ENCODE data around the gene SGMS1.
"Not testable (repeated sequence)": the region's sequence is repeated elsewhere in the genome, so short reads cannot be mapped to it uniquely, and the experiment has no call there.

Gene SGMS1

GRCh38 chr10:50369931-50370330 lies 253.8 kb downstream of the SGMS1 start:
- DNase-seq (ENCODE audit: low read depth) = no peak

DNA sequence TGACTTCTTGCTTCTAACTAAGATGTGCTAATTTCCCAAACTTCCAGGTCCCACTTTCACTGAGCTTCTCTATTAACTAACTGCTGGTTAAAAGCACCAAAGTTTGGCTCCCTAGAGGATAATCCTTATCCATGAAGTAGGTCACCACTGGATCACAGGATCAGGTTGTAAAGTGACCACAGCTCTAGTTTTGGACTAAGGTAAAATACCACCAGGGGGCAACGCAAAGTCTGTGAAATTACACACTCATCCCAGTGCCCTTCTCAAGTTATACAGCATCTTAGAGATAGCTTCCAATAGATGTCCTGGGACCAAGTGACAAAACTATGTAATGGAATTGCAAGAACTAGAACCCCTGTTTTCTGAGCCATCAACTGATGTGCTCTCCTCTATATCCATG lies 256.0 kb downstream of the SGMS1 start:
- DNase-seq (ENCODE audit: low read depth) = no peak

- not testable (repeated sequence) for DNase-seq (ENCODE audit: low read depth)
These were observed 257.3 kb downstream of the SGMS1 start for GRCh38 chr10:50366421-50366820.

DNA sequence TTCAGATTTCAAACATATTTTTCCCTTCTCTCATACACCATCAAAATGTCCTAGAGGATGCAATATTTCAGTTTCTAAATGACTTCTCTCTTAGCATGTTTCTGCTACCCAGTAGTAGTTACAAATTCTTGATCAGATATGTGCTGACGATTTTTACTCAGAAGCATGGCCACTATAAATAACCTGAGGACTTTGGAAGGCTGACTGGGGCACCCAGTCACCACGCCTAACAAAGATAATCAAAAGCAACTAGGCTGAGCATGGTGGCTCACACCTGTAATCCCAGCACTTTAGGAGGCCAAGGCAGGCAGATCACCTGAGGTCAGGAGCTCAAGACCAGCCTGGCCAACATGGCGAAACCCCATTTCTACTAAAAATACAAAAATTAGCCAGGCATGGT lies 259.0 kb downstream of the SGMS1 start:
- not testable (repeated sequence) for DNase-seq (ENCODE audit: low read depth)

- DNase-seq (ENCODE audit: low read depth) = no peak
These were observed 261.1 kb downstream of the SGMS1 start for GRCh38 chr10:50362547-50363125.

GRCh38 chr10:50361946-50362345 lies 261.8 kb downstream of the SGMS1 start:
- DNase-seq (ENCODE audit: low read depth) = no peak

DNA sequence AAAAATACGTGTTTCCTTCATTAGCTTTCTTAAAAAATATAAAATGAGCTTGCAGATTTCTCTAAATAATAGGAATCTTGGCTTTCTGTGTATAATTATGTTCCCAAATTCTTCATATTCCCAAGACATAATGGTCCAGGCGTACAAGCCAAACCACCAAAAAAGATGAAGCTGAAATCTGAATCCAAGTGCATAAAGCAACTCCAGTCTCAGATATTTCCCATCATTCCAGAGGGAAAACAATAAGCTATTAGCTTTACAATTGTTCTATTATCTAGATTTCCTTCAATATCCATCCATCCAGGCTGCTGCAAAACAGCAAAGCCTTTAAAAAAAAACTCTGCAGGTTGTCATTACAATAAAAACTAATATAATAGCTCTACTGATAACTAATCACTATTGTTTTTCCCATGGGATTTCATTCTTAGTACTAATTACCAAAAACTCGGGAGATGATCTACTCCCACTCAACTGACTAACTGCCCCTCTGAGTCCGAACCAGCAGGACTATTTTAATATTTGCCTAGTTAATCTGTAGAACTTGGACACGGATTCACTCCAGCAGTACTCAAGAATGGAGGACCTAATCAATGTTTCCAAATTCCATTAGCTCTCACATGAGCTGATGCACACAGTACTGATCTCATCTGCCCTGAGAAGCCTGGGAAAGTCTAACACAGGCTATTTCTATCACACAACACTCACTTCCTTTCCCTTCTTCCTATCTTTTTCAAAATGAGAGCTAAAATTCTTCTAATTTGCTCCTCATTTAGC lies 263.5 kb downstream of the SGMS1 start:
- DNase-seq (ENCODE audit: low read depth) = no peak

DNA sequence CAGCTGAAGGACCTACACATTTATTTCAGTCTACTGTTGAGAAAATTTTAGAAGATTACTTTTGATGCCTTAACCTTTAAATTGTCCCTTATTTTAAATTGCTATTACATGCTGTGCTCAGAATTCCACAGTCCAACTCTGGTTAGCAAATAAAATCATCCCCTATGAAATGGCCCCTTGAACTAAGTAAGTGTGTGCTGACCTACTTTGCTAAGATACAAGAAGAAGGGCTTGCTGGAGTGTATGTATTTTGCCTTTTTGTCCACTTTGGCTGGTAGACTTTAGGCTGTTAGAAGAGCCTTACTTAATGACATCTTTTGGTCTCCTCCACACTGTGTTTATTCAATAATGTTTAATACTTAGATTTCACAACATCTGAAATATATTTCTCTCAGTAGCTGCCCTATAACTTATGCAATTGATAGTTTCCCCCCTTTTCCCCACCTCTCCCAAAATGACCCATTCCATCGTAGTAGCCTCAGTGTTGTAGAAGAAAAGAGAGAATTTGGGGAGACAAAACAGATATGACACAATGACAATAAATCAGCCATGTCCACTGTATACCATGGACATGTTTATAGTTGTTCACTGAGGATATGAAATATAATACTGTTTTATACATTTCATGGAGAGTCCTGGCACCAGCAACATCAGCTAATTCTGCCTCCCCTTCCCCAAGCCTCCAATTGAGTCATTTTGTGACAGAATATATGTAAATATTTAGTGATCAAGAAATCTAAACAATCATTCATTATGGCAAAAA lies 264.6 kb downstream of the SGMS1 start:
- DNase-seq (ENCODE audit: low read depth) = no peak

DNA sequence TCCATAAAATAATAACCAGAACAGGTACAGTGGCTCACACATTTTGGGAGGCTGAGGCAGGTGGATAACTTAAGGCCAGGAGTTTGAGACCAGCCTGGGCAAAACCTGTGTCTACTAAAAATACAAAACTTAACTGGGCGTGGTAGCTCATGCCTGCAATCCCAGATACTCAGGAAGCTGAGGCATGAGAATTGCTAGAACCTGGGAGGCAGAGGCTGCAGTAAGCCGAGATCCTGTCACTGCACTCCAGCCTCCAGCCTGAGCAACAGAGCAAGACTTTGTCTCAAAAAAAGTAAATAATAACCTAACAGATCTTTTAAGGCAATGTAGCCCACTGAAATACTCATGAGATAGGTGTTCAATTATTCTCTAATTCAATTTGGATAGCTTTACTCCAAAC lies 265.3 kb downstream of the SGMS1 start:
- DNase-seq (ENCODE audit: low read depth) = no peak

DNA sequence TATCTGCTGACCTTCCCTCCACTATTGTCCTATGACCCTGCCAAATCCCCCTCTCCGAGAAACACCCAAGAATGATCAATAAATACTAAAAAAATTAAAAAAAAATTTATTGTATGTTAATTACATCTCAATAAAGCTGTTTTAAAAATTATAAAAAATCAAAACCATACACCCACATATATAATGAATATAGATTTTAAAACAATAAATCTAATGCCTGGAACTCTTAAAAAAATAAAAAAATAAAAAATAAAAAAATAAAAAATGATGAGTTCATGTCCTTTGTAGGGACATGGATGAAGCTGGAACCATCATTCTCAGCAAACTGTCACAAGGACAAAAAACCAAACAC lies 267.3 kb downstream of the SGMS1 start:
- not testable (repeated sequence) for DNase-seq (ENCODE audit: low read depth)

DNA sequence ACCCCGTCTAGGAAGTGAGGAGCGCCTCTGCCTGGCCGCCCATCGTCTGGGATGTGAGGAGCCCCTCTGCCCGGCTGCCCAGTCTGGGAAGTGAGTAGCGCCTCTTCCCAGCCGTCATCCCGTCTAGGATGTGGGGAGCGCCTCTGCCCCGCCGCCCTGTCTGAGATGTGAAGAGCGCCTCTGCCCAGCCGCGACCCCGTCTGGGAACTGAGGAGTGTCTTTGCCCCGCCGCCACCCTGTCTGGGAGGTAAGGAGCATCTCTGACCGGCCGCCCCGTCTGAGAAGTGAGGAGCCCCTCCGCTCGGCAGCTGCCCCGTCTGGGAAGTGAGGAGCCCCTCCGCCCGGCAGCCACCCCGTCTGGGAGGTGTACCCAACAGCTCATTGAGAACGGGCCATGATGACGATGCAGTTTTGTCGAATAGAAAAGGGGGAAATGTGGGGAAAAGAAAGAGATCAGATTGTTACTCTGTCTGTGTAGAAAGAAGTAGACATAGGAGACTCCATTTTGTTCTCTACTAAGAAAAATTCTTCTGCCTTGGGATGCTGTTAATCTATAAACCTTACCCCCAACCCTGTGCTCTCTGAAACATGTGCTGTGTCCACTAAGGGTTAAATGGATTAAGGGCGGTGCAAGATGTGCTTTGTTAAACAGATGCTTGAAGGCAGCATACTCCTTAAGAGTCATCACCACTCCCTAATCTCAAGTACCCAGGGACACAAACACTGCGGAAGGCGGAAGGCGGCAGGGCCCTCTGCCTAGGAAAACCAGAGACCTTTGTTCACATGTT lies 267.9 kb downstream of the SGMS1 start:
- not testable (repeated sequence) for DNase-seq (ENCODE audit: low read depth)

DNA sequence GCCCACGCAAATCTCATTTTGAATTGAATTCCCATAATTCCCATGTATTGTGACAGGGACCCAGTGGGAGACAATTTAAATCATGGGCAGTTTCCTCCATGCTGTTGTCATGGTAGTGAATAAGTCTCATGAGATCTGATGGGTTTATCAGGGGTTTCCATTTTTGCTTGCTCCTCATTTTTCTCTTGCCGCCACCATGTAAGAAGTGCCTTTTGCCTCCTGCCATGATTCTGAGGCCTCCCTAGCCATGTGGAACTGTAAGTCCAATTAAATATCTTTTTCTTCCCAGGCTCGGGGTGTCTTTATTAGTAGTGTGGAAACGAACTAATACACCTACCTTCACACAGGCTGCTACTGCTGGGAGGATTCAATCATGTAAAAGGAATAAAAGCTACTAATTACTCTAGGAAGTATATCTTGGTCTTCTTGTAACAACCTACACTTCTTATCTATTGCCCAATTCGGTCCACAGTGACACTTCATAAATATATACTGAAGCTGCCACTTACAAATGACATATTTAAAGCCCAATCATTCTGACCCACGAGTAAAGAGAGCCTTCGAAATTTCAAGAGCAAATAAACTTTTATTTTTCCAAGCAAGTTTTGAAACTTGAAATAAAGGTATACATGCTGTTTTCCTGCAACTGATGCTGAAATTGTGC lies 272.1 kb downstream of the SGMS1 start:
- no peak for DNase-seq (ENCODE audit: low read depth)

GRCh38 chr10:50350366-50350765 lies 273.4 kb downstream of the SGMS1 start:
- no peak for DNase-seq (ENCODE audit: low read depth)

DNA sequence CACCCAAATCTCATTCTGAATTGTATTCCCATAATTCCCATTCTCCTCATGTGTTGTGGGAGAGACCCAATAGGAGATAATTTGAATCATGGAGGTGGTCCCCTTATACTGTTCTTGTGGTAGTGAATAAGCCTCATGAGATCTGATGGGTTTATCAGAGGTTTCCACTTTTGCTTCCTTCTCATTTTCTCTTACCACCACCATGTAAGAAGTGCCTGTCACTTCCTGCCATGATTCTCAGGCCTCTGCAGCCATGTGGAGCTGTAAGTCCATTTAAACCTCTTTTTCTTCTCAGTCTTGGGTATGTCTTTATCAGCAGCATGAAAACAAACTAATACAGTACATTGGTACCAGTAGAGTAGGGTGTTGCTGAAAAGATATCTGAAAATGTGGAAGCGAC lies 274.2 kb downstream of the SGMS1 start:
- DNase-seq (ENCODE audit: low read depth) = no peak

DNA sequence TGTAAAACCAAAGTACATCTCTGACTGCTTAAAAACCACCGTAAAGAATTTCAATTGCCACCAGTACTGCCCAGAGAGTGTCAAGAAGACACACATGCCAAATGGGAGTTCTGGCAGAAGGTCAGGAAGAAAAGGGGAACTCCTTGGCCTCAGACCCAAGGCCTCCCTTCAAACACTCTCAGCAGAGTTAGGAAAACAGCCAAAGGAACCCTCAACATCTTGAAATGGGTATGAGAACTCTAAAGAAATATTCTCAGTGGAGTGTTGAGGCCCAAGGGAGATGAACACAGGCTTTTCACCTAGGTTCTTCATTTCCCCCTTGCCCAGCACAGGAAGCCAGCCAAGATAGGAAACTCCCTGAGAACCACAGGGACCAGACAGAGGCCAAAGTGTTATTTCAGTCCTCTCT lies 276.4 kb downstream of the SGMS1 start:
- no peak for DNase-seq (ENCODE audit: low read depth)

DNA sequence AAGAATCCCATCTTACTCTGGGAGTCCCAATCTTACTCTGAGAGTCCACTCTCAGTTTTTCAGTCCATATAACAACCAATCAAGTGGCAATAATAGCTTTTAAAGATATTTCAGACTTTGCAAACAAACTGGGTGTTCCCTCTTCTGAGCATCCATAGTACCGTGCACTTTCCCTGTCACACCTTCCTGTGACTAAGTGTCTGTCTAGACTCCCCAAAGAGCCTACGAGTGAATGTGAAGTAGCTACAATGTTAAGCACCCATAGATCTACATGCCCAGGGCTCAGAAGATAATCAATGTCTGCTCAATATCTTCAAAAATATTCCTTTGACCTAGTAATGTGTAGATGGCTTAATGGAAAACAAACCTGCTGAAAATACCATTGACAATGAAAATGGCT lies 276.8 kb downstream of the SGMS1 start:
- DNase-seq (ENCODE audit: low read depth) = no peak

- no peak for DNase-seq (ENCODE audit: low read depth)
These were observed 278.2 kb downstream of the SGMS1 start for GRCh38 chr10:50345545-50345944.

- DNase-seq (ENCODE audit: low read depth) = no peak
These were observed 279.9 kb downstream of the SGMS1 start for GRCh38 chr10:50343702-50344331.

GRCh38 chr10:50341987-50342386 lies 281.8 kb downstream of the SGMS1 start:
- DNase-seq (ENCODE audit: low read depth) = no peak

GRCh38 chr10:50336140-50336539 lies 287.6 kb downstream of the SGMS1 start:
- DNase-seq (ENCODE audit: low read depth) = no peak

DNA sequence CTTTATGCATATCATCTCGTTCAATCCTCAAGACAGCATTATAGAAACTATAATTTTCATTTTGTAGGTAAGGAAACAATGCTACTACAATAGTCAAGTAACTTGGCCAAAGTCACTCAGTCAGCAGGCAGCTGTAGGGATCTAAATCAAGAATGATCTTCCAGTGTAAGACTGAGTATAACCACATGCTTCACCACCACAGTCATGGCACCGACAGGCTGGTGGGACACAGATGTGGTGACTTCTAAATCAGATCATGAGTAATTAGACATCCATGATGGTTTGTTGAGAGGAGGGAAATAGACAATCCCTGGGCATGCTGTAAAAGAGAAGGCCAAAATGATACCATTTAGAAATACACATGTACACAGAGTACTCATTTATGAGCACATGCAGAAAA lies 288.4 kb downstream of the SGMS1 start:
- DNase-seq (ENCODE audit: low read depth) = no peak

Measured in activated T-helper 9 cell treated with anti-CD3 and anti-CD28 coated beads, Interleukin-2, amount 50 U/mL, for 16 hours (primary cell).